ENCODE measurements around the gene INPPL1.

The INPPL1 gene

DNA sequence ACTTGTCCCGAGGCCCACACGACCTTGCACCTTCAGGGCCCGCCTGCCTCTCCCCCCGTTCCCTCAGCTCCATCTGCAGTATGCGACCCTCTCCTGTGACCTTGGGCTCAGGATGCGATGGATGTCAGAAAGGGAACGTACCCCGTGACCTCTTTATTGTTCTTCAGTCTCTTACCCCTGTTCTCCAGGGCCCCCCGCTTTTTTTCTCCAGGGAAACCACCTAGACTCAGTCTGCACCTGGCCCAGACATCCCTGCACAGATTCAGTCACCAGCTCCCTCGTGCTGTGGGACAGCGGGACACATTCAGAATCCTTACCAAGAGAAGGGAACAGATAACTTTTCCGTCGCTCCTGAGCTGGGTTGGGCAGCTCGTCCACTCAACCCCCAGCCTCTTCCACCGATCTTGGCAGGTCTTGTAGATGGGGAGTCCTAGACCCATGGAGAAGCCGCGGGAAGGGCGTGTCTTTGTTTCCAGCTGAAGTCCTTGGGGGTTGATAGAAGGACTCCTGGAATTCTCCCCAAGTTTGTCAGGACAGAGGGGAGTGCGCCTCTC lies 20.8 kb downstream of the INPPL1 start:
- no peak for DNase-seq (ENCODE audit: extremely low read depth, low read depth)
- TF ChIP-seq, protein P1, sequence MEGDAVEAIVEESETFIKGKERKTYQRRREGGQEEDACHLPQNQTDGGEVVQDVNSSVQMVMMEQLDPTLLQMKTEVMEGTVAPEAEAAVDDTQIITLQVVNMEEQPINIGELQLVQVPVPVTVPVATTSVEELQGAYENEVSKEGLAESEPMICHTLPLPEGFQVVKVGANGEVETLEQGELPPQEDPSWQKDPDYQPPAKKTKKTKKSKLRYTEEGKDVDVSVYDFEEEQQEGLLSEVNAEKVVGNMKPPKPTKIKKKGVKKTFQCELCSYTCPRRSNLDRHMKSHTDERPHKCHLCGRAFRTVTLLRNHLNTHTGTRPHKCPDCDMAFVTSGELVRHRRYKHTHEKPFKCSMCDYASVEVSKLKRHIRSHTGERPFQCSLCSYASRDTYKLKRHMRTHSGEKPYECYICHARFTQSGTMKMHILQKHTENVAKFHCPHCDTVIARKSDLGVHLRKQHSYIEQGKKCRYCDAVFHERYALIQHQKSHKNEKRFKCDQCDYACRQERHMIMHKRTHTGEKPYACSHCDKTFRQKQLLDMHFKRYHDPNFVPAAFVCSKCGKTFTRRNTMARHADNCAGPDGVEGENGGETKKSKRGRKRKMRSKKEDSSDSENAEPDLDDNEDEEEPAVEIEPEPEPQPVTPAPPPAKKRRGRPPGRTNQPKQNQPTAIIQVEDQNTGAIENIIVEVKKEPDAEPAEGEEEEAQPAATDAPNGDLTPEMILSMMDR (IDR thresholded peaks at IDR 0.05; ENCODE audit: low read depth, low read length, missing control alignments), result no peak

DNA sequence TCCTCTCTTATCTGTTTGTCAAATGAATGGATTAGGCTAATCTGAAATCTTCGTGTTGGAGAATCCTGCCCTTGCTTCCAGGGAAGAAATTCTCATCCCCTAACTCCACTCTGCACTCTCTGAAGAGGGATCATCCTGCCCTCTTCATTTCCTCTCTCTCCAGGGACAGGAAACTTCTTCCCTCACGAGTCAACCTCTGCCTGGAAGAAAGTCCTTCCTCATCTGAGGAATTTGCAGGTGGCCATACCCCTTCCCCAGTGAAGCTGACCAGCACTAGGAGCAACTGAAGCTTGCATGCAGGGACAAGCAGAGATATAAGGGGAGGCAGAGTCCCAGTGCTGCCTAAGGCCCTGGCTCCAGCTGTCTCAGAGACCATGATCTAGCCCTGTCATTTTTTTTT lies 23.0 kb downstream of the INPPL1 start:
- no peak for DNase-seq (ENCODE audit: extremely low read depth, low read depth)

More for the DNA sequence above, 20.8 kb downstream of the INPPL1 start:
- no peak overlapping the region for H3K4me3 ChIP-seq (replicated peaks; ENCODE audit: low read depth, low read length)

DNA sequence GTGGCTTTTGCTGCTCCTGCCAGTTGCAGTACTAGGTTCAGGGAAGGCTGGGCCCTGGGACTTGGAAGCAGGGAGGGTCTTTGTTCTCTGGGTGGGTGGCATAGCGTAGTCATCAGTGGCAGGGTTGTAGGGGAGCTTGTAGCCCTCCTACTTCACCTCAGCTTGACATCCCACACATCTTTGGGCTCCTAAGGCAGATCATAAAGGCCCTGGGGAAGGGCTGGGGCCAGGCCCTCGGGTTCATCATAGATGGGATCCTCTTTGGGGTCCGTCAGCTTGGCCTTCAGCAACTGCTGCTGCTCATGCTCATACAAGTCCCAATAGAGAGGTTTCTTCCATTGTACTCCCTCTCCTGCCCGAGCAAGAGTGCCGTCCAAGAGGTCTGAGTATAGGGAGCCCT lies 25.4 kb downstream of the INPPL1 start:
- no peak overlapping the region for H3K4me3 ChIP-seq (replicated peaks; ENCODE audit: low read depth, low read length)

More for the DNA sequence above, 23.0 kb downstream of the INPPL1 start:
- H3K4me3 ChIP-seq (replicated peaks; ENCODE audit: low read depth, low read length), result no peak overlapping the region
- TF ChIP-seq, protein P1 (IDR thresholded peaks at IDR 0.05; ENCODE audit: low read depth, low read length, missing control alignments), result no peak

DNA sequence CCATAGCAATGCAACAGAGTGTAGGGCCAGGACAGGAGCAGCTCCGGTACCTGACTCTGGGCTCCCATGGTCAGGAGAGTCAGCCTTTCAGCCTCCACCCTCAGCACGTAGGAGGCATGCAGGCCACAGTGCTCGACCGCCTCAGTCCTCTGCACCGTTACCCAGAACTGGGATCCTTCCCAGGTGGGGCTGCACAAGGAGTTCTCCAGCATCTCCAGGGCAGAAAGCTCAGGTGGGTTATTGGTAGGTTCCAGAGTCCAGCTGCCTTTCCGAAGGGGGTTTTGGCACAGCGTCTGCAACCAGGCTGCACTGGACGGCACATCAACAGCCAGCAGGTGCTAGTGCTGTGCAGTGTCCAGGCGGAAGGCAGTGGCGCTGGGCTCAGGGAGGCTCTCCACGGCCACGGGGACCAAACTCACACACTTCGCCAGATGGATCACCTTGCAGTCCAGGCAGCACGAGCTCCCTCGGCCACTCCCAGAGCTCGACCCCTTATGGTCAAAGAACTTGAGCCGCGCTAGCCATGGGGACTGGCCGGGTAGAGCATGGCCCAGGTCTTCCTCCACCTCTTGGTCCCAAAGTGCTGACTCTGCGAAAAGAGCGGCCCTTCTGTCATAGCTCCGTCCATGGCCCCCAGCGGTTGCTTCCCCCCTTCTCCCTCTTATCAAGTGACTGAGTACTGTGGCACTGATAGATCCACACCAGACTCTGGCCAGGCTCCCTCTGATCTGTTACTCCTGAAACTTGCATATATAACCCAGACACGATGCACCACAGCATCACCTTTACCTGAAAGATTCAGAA lies 26.3 kb downstream of the INPPL1 start:
- TF ChIP-seq, protein P1 (IDR thresholded peaks at IDR 0.05; ENCODE audit: low read depth, low read length, missing control alignments), result no peak
- no peak overlapping the region for H3K4me3 ChIP-seq (replicated peaks; ENCODE audit: low read depth, low read length)
- no peak for DNase-seq (ENCODE audit: extremely low read depth, low read depth)

More for the DNA sequence above, 25.4 kb downstream of the INPPL1 start:
- TF ChIP-seq, protein P1 (IDR thresholded peaks at IDR 0.05; ENCODE audit: low read depth, low read length, missing control alignments), result no peak
- DNase-seq (ENCODE audit: extremely low read depth, low read depth), result no peak

DNA sequence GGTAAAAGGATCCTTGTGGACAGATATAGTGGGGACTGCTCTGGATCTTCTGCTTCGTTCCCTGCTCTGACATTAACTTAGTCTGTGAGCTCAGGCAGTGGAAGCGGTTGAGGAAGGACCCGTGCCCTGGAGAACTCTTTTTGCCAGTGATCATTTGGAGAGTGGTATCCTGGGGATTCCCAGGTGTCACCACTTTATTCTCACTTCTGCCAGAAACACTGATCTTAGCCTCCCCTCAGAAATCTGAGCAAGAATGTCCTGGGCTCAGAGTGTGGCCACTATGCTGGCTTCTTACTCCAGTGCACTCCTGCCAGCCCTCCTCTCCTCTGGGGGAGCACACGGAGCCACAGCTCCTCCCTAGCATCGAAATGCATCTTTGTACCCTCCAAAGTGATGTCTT lies 27.0 kb downstream of the INPPL1 start:
- H3K4me3 ChIP-seq (replicated peaks; ENCODE audit: low read depth, low read length), result no peak overlapping the region
- TF ChIP-seq, protein P1 (IDR thresholded peaks at IDR 0.05; ENCODE audit: low read depth, low read length, missing control alignments), result no peak
- DNase-seq (ENCODE audit: extremely low read depth, low read depth), result no peak

DNA sequence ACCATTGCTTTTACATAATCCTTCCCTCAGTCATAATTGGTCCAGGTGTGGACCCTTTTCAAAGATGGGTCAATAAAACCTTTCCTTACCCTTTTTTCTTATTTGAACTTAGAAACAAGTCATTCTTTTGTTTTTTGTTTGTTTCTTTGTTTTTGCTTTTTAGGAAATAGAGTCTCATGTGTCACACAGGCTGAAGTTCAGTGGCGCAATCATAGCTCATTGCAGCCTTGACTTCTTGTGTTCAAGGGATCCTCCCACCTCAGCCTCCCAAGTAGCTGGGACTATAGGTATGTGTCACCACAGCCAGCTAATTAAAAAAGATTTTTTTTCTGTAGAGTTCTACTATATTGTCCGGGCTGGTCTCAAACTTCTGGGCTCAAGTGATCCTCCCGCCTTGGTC lies 28.8 kb downstream of the INPPL1 start:
- TF ChIP-seq, protein P1 (IDR thresholded peaks at IDR 0.05; ENCODE audit: low read depth, low read length, missing control alignments), result no peak
- DNase-seq (ENCODE audit: extremely low read depth, low read depth), result no peak
- H3K4me3 ChIP-seq (replicated peaks; ENCODE audit: low read depth, low read length), result no peak overlapping the region
